Keratinocyte (primary cell): ENCODE results near the gene TMEM231.
"Not testable (repeated sequence)": the region's sequence is repeated elsewhere in the genome, so short reads cannot be mapped to it uniquely, and the experiment has no call there.

Source experiments
- EZH2 ChIP-seq: IDR thresholded peaks from one replicate; pipeline ENCODE4 v1.6.1; 2012; ENCODE audit warnings: inconsistent platforms, mild to moderate bottlenecking, low read length, moderate library complexity
- TF ChIP-seq, protein P1 (sequence below), 3 experiments: IDR thresholded peaks in 1 of 3; conservative IDR thresholded peaks in 1 of 3; optimal IDR thresholded peaks in 1 of 3; 2 replicates in 2 of 3; 3 replicates in 1 of 3; pipeline versions ENCODE3 to v1.5.1; 2011; ENCODE audit warnings: low read length in 3 of 3, mild to moderate bottlenecking in 3 of 3, moderate library complexity in 2 of 3, control low read depth in 1 of 3, inconsistent platforms in 1 of 3; ENCODE audit not compliant: insufficient read depth in 2 of 3; ENCODE audit errors: extremely low read depth in 1 of 3

DNA sequence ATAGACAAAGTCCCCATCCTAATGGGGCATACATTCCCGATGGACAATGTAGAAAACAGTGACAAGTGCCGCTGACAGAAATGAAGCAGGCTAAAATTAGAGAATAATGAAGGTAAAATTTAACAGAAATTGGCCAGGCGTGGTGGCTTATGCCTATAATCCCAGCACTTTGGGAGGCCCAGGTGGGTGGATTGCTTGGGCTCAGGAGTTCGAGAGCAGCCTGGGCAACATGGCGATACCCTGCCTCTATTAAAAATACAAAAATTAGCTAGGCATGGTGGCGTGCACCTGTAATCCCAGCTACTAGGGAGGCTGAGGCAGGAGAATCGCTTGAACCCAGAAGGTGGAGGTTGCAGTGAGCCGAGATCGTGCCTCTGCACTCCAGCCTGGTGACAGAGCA lies 7.6 kb downstream of the TMEM231 start:
- not testable (repeated sequence) for TF ChIP-seq EZH2
- TF ChIP-seq, protein P1, sequence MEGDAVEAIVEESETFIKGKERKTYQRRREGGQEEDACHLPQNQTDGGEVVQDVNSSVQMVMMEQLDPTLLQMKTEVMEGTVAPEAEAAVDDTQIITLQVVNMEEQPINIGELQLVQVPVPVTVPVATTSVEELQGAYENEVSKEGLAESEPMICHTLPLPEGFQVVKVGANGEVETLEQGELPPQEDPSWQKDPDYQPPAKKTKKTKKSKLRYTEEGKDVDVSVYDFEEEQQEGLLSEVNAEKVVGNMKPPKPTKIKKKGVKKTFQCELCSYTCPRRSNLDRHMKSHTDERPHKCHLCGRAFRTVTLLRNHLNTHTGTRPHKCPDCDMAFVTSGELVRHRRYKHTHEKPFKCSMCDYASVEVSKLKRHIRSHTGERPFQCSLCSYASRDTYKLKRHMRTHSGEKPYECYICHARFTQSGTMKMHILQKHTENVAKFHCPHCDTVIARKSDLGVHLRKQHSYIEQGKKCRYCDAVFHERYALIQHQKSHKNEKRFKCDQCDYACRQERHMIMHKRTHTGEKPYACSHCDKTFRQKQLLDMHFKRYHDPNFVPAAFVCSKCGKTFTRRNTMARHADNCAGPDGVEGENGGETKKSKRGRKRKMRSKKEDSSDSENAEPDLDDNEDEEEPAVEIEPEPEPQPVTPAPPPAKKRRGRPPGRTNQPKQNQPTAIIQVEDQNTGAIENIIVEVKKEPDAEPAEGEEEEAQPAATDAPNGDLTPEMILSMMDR (optimal IDR thresholded peaks at IDR 0.05 in 1 of 3, IDR thresholded peaks at IDR 0.05 in 1 of 3, conservative IDR thresholded peaks at IDR 0.05 in 1 of 3; ENCODE audit: extremely low read depth in 1 of 3, insufficient read depth in 2 of 3, low read length in 3 of 3): not testable (repeated sequence)
